ENCODE results near the gene CA10.

Gene CA10

GRCh38 chr17:52158450-52159042 is at the start of gene CA10:
CA10 (minus strand) TSS chr17:52158714.
- no peak within 1 kb of the TSS for H3K4me3 ChIP-seq (ENCODE audit: low read length)
- no peak for DNase-seq (ENCODE audit: low read depth)
- TF ChIP-seq CTCF (conservative IDR thresholded peaks at IDR 0.05; ENCODE audit: low read depth, low read length), result no peak

DNA sequence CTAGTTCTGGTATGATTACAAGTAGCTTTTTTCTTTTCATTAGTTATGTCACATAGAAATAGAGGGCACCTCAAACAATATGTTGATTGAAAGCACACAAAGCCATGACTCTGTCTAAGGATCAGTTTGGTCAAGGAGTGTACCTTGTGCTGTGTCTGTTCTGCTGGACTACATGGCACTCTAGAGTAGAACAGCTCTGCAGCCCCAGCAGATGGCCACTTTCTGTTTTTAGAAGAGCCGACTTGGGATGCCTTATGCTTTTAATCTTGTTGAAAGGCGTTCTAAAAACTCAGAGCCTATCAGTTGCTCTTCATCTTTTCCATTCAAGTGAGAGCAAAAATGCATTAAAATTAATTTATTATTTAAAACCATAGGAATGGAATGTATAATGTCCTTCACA is 49.3 kb upstream of the CA10 start:
- no peak for TF ChIP-seq CTCF (conservative IDR thresholded peaks at IDR 0.05; ENCODE audit: low read depth, low read length)
- no peak overlapping the region for H3K4me3 ChIP-seq (ENCODE audit: low read length)
- DNase-seq (ENCODE audit: low read depth), result no peak

DNA sequence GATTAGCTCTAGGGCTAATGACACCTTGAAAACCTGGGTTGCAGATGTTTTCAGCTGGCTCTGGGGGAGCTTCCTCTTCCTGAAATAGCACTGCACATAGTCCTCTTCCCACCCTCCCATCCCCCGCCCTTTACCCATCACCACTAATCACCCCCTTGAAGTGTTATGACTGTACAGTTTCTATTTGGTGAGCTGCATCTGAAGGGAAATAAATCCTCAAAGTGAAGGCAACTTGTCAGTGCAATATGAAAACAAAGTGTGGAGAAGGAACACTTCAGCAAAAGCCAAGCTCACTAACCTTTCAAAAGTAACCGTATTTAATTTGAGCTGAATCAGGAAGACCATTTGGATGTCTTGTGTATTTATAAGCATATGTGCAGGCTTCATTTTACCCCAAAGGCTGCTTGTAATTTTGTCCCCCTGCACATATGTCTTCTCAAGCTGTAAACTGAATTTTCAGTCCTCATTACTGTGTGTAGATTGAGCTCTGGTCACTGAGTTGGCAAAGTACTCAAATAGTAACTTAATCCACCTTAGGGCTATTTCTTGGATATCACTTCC is 44.1 kb upstream of the CA10 start:
- H3K4me3 ChIP-seq (ENCODE audit: low read length), result no peak overlapping the region
- DNase-seq (ENCODE audit: low read depth), result no peak
- no peak for TF ChIP-seq CTCF (conservative IDR thresholded peaks at IDR 0.05; ENCODE audit: low read depth, low read length)

DNA sequence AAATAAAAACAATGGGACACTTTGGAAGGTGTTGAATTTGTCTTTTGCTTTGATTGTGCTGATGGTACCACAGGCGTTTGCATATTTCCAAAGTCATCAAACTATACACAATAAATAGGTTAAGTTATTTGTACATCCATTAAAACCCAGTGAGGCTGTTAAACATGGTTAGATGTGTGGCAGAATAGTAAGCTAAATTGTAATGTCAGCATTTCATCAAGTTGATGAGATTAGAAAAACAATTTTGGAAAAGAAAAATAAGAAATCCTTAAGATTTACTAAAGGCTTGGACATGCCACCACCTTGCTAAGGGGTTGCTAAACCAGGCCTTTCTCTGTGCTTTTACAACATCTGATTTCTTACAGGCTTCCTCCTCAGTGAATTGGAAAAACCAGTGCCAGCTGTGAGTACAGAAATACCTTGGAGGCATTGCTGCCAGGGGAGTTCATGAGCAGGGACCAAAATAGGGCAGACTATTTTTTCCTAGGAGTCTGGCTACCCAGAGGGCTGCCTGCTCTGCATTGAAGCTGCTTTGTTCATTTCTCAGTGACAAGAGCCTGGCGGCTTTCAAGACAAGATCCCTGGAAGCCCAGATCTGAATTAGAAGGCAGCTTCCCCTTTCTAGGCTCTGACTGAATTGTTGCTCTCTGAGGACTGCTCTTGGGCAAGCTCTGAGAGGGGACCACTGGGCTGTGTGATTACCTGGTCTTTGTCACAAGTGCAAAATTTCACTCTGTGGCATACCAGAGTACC is 43.4 kb upstream of the CA10 start:
- no peak overlapping the region for H3K4me3 ChIP-seq (ENCODE audit: low read length)
- DNase-seq (ENCODE audit: low read depth), result no peak
- no peak for TF ChIP-seq CTCF (conservative IDR thresholded peaks at IDR 0.05; ENCODE audit: low read depth, low read length)

GRCh38 chr17:52191491-52191890 is 33.0 kb upstream of the CA10 start:
- H3K4me3 ChIP-seq (ENCODE audit: low read length), result no peak overlapping the region
- no peak for DNase-seq (ENCODE audit: low read depth)
- no peak for TF ChIP-seq CTCF (conservative IDR thresholded peaks at IDR 0.05; ENCODE audit: low read depth, low read length)

- no peak for DNase-seq (ENCODE audit: low read depth)
- TF ChIP-seq CTCF (conservative IDR thresholded peaks at IDR 0.05; ENCODE audit: low read depth, low read length), result no peak
- no peak overlapping the region for H3K4me3 ChIP-seq (ENCODE audit: low read length)
These were observed 23.3 kb upstream of the CA10 start for GRCh38 chr17:52181782-52182181.

DNA sequence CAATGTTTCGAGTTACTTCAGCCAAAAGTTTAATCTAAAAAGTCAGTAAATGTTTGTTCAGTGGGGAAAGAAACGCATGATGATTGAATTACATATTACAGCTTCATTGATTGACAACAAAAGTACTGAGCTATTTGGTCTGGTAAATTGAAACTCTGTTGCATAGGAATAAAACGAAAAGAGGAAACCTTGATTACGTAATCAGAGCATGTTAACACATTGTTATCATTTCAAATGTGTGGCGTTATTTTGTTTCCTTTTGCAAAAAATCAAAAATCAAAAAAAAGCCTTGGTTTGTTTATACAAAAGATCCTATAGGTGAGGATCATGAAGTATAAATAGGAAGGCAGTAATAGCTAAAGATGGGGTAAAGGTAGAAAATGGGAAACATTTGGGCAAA is 19.5 kb upstream of the CA10 start:
- H3K4me3 ChIP-seq (ENCODE audit: low read length), result no peak overlapping the region
- no peak for DNase-seq (ENCODE audit: low read depth)

More for the DNA sequence above, 19.5 kb upstream of the CA10 start:
- no peak for TF ChIP-seq CTCF (conservative IDR thresholded peaks at IDR 0.05; ENCODE audit: low read depth, low read length)

Data from retinal pigment epithelial cell (primary cell).